CD4-positive, alpha-beta T cell treated with Interleukin-15 for 4 hours (primary cell): ENCODE measurements around the gene NR2E3.

ENCODE experiments used
- DNase-seq: peaks from one replicate; pipeline ENCODE4 v3.0.0-alpha.2; 2020; ENCODE audit warnings: low spot score

The NR2E3 gene

DNA sequence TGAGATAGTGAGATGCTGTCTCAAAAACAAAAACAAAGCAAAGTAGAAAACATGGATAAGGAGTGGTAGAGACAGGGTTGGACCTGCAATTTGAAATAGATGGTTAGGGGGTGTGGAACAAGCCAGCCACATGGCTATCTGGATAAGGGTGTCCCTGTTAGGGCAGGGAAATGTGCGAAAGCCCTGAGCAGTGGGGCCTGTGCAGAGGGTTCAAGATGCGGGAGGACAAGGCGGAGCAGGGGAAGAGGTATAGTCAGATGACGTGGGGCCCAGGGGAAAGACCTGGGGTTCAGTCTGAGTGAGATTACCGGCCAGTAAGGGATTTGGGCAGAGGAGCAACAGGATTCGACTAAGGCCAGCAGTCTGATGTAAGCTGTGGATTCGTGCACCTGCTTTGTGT, 18.4 kb upstream of the NR2E3 start:
- DNase-seq: no peak

- no peak for DNase-seq
These were observed 17.8 kb upstream of the NR2E3 start for GRCh38 chr15:71792521-71792920.

- DNase-seq: no peak
These were observed 11.7 kb upstream of the NR2E3 start for GRCh38 chr15:71798641-71799040.

GRCh38 chr15:71800190-71800589, 10.2 kb upstream of the NR2E3 start:
- no peak for DNase-seq

- no peak for DNase-seq
These were observed 9.3 kb upstream of the NR2E3 start for GRCh38 chr15:71800835-71801745.

DNA sequence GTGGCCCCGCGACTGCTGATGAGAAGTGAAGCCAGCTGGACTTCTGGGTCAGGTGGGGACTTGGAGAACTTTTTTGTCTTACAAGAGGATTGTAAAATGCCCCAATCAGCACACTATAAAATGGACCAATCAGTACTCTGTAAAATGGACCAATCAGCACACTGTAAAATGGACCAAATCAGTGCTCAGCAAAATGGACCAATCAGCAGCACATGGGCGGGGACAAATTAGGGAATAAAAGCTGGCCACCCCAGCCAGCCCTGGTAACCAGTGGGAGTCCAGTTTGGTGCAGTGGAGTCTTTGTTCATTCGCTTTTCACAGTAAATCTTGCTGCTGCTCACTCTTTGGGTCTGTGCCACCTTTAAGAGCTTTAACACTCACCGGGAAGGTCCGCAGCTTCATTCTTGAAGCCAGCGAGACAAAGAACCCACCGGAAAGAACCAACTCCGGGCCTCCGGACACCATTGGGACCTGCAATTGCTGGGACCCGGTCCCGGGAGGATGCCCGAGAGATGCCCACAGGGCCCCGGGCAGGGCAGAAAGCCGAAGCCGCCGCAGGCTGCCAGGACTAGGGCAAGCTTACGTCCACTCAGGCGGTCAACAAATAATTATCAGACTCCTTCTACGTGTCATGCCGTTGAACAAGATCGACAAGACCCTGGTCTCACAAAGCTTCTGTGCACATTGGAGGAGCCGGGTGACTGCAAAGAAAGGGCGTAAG, 8.3 kb upstream of the NR2E3 start:
- no peak for DNase-seq

DNA sequence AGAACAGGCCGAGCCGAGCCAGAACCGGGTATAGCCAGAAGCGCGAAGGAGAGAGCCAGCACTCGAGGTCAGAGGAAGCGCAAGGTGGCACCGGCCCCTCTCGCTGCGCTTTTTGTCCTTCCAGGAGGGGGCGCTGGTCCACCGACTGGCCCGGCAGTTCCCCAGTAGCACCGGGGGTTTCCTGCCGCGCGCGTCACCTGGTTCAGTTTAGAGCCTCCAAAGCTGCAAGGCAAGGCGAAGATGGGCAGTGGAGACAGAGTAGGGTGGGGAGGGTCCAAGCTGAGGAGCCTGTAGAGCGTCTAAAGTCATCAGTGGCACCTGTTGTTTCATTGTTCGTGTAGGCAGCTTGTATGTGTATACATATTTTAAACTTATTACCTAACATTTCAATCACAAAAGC, 7.6 kb upstream of the NR2E3 start:
- no peak for DNase-seq

DNA sequence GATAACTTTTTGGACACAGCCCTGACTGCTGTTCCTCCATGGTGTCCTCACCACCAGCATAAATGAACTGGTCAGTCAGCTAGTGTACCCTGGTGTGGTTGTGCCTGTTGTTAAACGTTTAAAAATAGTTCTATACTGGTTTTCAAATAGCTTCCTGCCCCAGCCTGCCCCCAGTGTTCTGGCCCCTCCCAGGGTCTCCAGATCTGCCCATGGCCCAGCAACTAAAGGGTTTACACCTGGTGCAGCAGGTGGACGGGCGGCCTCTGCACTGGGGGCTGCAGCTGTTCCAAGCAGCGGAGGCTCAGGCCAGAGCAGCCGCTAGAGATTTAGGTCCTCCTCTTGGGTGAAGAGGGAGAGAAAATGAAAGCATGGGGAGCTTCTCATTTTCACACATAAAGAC, 6.1 kb upstream of the NR2E3 start:
- no peak for DNase-seq

DNA sequence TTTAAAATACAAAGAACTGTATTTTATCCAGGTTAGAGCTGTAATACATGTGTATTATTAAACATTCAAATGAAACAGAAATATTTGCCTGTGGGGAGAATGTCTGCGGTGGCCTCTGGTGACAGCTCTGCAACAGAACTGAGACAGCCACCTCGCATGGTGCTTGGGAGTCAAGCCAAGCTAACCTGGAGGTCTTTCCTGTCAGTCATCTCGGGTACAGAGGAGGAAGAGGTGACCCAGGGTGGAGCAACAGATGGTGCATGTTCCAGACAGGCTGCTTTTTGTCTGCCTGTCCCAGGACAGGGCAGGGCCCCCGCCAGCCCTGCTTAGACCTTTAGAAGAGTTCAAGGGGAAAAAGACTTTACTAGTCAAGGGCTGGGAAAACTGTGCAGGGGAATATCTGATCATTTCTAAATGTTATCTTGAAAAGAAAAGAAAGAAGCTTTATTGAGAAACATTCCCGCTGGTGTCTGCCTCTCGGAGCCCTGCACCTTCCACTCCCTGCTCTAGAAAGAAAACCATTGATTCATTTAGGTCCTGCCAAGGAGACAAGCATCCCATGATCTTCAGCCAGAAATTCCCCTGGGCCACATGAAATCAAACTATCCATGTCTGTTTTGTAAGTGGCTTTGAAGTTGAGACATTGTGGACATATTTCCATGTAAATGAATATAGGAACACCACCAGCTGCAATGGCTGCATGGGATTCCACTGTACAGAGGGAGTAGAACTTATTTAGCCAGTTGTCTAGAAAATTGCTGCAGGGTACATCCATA, 5.5 kb upstream of the NR2E3 start:
- DNase-seq: no peak

GRCh38 chr15:71806452-71806931, 3.9 kb upstream of the NR2E3 start:
- no peak for DNase-seq

DNA sequence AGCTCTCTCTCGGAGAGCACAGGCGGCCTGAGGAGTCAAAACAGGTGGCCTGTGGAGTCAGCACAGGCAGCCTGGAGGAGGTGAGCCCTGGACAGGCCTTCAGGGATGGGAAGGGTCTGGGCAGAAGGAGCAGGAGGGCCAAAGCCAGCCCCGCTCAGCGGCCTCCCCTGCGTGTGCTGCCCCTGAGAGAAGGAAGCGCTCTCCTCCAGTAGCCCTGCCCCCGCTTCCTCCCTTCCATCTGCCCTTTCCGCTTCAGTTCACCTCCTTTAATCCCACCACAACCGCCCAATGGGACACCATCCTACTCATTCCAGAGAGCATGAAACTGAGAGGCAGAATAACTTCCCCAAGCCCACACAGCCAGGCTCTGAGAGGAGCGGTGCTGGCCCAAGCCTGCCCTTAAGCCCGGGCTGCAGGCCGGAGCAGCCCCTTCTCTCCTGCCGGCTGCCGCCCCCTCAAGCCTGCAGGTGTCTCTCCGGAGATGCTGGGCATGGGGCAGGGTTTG, 3.2 kb upstream of the NR2E3 start:
- no peak for DNase-seq

DNA sequence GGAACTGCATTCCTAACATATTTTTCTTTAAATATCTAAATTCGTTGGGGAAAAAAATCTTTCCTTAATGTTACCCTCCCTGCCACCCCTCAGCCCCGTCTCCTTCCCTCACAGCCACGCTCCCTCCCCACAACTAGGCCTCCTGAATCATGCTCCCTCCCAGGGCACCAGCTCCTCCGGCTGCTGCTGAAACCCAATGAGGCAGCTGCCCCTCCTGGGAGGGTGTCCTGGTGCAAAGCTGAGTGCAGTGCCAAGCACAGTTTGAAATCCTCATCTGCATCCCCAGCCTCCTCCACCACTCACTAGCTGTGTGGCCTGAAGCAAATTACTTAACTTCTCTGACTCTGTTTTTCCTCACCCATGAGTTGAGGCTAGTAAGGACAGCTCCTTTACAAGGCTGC, 2.7 kb upstream of the NR2E3 start:
- no peak for DNase-seq

DNA sequence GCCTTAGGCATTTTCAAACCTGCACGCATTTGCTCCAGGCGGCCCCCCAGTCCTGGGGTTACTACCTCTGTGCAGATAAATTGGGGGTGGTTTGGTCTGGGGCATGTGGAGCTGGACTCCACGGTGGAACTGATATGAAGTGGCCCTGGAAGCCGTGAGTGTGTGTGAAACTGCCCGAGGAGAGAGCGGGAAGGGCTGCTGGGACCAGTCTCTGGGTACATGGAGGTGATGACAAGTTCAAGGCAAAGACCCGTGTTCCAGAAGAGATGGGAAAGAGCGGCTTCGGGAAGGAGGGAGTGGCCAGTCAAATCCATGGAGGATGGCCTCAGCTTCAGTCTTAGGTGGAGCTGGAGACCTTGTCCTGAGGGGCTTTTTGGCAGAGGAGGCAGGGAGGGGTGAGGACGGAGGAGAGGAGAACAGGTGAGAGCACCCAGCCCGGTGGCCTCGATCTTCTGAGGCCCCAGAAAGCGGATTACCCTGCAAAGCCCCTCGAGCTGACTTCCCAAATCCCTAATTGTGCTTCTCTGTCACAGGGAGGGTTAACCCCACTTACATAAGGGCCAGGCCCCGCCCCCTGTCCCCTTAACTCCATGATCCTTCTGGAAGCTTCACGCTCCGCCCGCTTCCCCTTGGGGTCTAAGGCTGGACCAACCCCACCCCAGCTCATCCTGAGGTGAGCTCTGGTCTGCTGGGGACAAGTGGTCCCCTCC, 1.9 kb upstream of the NR2E3 start:
- DNase-seq: no peak

- DNase-seq: no peak
These were observed 1.0 kb upstream of the NR2E3 start for GRCh38 chr15:71809346-71809745.

DNA sequence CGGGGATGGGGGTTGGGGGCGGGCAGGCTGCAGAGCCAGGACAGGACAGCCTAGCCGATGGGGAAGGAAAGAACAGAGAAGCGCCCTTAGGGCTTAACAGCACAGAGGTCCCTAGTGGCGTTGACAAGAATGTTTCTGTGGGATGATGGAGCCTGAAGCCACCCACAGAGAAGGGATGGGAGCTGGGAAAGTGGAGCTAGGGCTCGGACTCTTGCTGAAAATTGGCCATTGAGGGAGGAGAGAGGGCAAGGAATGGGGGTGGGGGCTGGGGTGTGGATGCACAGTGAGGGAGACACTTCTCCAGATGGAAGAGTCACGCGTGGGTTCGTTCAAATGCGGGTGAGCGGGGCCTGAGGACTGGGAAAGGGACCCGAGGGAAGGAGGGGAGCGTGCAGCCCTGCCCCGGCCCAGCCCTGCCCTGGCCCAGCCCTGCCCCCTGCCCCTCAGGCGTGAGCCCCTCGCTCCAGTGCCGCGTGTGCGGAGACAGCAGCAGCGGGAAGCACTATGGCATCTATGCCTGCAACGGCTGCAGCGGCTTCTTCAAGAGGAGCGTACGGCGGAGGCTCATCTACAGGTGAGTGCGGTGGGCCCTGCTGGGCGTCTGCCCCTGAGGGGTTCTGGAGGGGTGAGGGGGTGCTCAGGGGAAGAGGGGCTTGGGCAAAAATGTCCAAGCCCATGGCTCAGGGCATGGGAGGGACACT, 832 bp downstream of the NR2E3 start:
- DNase-seq: no peak

GRCh38 chr15:71811752-71812735, 1.7 kb downstream of the NR2E3 start:
- no peak for DNase-seq

DNA sequence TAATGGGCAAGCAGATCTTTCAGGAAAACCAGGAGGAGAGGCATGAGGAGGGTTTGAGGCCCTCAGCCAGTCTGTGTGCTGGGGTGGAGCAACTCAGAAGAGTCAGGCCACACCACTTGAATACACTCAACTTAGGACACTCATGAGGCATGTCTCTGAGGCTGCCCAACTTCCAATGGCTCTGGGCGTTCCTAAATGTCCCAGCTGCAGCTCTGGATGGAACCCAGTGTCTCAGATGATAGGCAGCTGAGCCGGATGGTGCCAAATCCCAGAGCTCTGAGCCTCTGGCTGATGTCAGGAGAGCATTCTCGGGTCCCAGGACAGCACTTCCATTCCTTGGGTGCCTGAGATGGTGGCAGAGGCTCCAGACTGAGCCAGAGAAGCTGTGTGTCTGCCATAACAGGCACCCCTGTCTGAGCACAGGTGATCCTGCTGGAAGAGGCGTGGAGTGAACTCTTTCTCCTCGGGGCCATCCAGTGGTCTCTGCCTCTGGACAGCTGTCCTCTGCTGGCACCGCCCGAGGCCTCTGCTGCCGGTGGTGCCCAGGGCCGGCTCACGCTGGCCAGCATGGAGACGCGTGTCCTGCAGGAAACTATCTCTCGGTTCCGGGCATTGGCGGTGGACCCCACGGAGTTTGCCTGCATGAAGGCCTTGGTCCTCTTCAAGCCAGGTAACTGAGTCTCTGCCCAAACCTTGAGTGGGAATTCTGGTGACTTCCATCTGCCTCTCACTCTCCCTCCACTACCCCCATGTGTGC, 2.8 kb downstream of the NR2E3 start:
- DNase-seq: no peak

DNA sequence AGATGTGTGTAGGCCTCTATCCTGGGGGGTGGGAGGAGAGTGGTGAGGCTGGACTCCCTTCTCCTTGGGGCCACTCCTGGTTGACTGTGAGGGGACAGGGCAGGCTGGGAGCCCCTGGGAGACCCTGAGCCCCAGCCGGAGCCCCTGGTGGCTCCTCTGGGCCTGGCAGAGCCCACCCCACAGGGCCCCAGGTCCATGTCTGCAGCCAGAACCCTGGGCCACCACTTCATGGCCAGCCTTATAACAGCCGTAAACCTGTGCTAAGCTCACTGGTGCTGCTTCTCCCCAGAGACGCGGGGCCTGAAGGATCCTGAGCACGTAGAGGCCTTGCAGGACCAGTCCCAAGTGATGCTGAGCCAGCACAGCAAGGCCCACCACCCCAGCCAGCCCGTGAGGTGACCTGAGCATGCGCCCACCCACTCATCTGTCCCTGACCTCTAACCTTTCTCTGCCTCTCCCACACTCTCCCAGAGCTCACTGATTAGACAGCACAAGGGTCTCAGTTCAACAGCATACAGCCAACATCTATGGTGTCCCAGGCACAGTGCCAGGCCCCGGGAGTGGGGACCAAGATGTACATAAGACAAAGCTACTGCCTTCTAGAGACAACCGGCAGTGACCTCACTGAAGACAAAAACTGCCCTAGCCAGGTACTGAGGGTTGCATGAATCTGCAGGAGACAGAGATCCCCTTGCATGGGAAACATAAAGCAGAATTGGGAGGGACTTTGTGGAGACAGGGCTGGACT, 3.5 kb downstream of the NR2E3 start:
- DNase-seq: no peak
